Neuronal stem cell (in vitro differentiated cells): ENCODE results near the gene HELZ.

Experiments used
- DNase-seq: peaks from one replicate; pipeline ENCODE4 v3.0.0-alpha.2; 2013; ENCODE audit warnings: low spot score
- H2AFZ ChIP-seq: one replicate; pipeline ENCODE4 v1.6.1; 2013; ENCODE audit warnings: mild to moderate bottlenecking, low read length, inconsistent platforms
- H2AK5ac ChIP-seq: 2 replicates; pipeline ENCODE4 v1.6.1; 2013; ENCODE audit warnings: low read depth, mild to moderate bottlenecking, inconsistent platforms, low read length, moderate library complexity, mixed read lengths
- H2BK120ac ChIP-seq: 2 replicates; pipeline ENCODE4 v1.6.1; 2013; ENCODE audit warnings: low read depth, mild to moderate bottlenecking, inconsistent platforms, low read length, moderate library complexity, mixed read lengths
- H2BK12ac ChIP-seq: one replicate; pipeline ENCODE4 v1.6.1; 2013; ENCODE audit warnings: low read length, inconsistent platforms
- H2BK15ac ChIP-seq: 2 replicates; pipeline ENCODE4 v1.6.1; 2013; ENCODE audit warnings: mild to moderate bottlenecking, low read length, inconsistent platforms, mixed read lengths
- H2BK5ac ChIP-seq: one replicate; pipeline ENCODE4 v1.6.1; 2013; ENCODE audit warnings: inconsistent platforms, mild to moderate bottlenecking, low read length, moderate library complexity
- H3K14ac ChIP-seq: one replicate; pipeline ENCODE4 v1.6.1; 2013; ENCODE audit warnings: low read length, inconsistent platforms
- H3K18ac ChIP-seq: 2 replicates; pipeline ENCODE4 v1.6.1; 2013; ENCODE audit warnings: low read length, inconsistent platforms
- H3K23ac ChIP-seq: 2 replicates; pipeline ENCODE4 v1.6.1; 2013; ENCODE audit warnings: low read depth, mild to moderate bottlenecking, mixed read lengths, low read length, inconsistent platforms; ENCODE audit not compliant: poor library complexity
- H3K27ac ChIP-seq: replicated peaks from 3 replicates; pipeline ENCODE4 v1.5.1; 2013; ENCODE audit warnings: low read length, inconsistent platforms
- H3K27me3 ChIP-seq, 3 experiments: 2 replicates each; pipeline ENCODE4 v1.6.1; 2013; ENCODE audit warnings: low read length in 3 of 3, mild to moderate bottlenecking in 2 of 3, inconsistent platforms in 1 of 3, low read depth in 1 of 3, mixed read lengths in 1 of 3, moderate library complexity in 1 of 3; ENCODE audit not compliant: control insufficient read depth in 3 of 3, insufficient read depth in 3 of 3
- H3K36me3 ChIP-seq, 2 donors: replicated peaks in 1 of 2; 2 replicates each; pipeline ENCODE4 v1.6.1; 2013; ENCODE audit warnings: low read length in 2 of 2; ENCODE audit not compliant: control insufficient read depth in 2 of 2, insufficient read depth in 2 of 2
- H3K4ac ChIP-seq: 2 replicates; pipeline ENCODE4 v1.6.1; 2013; ENCODE audit warnings: inconsistent platforms, mild to moderate bottlenecking, low read length, moderate library complexity
- H3K4me1 ChIP-seq, 2 donors: 1 replicate in 1 of 2; 2 replicates in 1 of 2; pipeline ENCODE4 v1.6.1; 2013; ENCODE audit warnings: low read length in 2 of 2, low read depth in 1 of 2; ENCODE audit not compliant: control insufficient read depth in 2 of 2, insufficient read depth in 1 of 2
- H3K4me2 ChIP-seq: one replicate; pipeline ENCODE4 v1.6.1; 2013; ENCODE audit warnings: mild to moderate bottlenecking, low read length, inconsistent platforms; ENCODE audit not compliant: insufficient read depth, poor library complexity, severe bottlenecking
- H3K4me3 ChIP-seq, 2 donors: 2 replicates each; pipeline ENCODE4 v1.5.1; 2013; ENCODE audit warnings: low read length in 2 of 2, mild to moderate bottlenecking in 2 of 2, inconsistent platforms in 1 of 2, moderate library complexity in 1 of 2
- H3K79me1 ChIP-seq: one replicate; pipeline ENCODE4 v1.6.1; 2013; ENCODE audit warnings: low read depth, mild to moderate bottlenecking, inconsistent platforms, low read length, moderate library complexity
- H3K9ac ChIP-seq: one replicate; pipeline ENCODE4 v1.6.1; 2013; ENCODE audit warnings: mild to moderate bottlenecking, low read depth, low read length, inconsistent platforms; ENCODE audit not compliant: poor library complexity
- H3K9me3 ChIP-seq, 2 donors: replicated peaks in 1 of 2; 2 replicates each; pipeline versions ENCODE3 to v1.6.1; 2013; ENCODE audit warnings: low read length in 2 of 2, mild to moderate bottlenecking in 2 of 2, inconsistent platforms in 1 of 2, low read depth in 1 of 2, mixed read lengths in 1 of 2, moderate library complexity in 1 of 2; ENCODE audit not compliant: control insufficient read depth in 2 of 2, insufficient read depth in 1 of 2
- H4K8ac ChIP-seq: one replicate; pipeline ENCODE4 v1.6.1; 2013; ENCODE audit warnings: low read depth, mild to moderate bottlenecking, inconsistent platforms, low read length, moderate library complexity
- H4K91ac ChIP-seq: one replicate; pipeline ENCODE4 v1.6.1; 2013; ENCODE audit warnings: low read length, low read depth, mild to moderate bottlenecking, inconsistent platforms; ENCODE audit not compliant: poor library complexity
- WGBS, 2 donors: extraction: QIAGEN DNeasy Blood & Tissue Kit; methylation state at CpG; one replicate each; pipeline ENCODE4 v1.1.7; 2013; ENCODE audit warnings: missing lambda C conversion rate in 2 of 2, mixed read lengths in 1 of 2; ENCODE audit not compliant: insufficient read length in 2 of 2, insufficient replicate concordance in 1 of 2; ENCODE audit errors: extremely low coverage in 2 of 2; 5-methylcytosine and 5-hydroxymethylcytosine counted together

HELZ gene

DNA sequence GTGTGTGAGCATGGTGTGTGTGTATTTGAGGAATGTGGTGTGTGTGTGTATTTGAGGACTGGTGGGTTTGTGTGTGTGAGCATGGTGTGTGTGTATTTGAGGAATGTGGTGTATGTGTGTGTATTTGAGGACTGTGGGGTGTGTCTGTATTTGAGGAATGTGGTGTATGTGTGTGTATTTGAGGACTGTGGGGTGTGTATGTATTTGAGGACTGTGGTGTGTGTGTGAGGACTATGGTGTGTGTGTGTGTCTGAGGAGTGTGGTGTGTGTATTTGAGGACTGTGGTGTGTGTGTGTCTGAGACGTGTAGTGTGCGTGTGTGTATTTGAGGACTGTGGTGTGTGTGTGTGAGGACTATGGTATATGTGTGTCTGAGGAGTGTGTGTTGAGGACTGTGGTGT, 218.7 kb downstream of the HELZ start:
- H3K27me3 ChIP-seq, result no peaks in the 10 kb centered on the region
- H2AFZ ChIP-seq, result no peak overlapping the region
- no peaks in the 10 kb centered on the region for H3K79me1 ChIP-seq
- H4K91ac ChIP-seq, result no peak overlapping the region
- H3K27ac ChIP-seq, result no peak overlapping the region
- H2BK120ac ChIP-seq, result no peak overlapping the region
- no peak overlapping the region for H3K4ac ChIP-seq
- H3K23ac ChIP-seq, result no peak overlapping the region
- H3K4me1 ChIP-seq, result peaks cover 0 to 7% of the 10 kb centered on the region in 2 donors
- no peak overlapping the region for H3K9ac ChIP-seq
- H3K9me3 ChIP-seq, result peaks cover 0 to 4% of the 10 kb centered on the region in 2 donors
- H3K4me3 ChIP-seq, result peak overlapping the region in 1 of 2 donors; percentile 66
- H2BK12ac ChIP-seq, result no peak overlapping the region
- no peak overlapping the region for H4K8ac ChIP-seq
- H2AK5ac ChIP-seq, result no peak overlapping the region
- H3K14ac ChIP-seq, result peak overlapping the region; percentile 90
- H2BK5ac ChIP-seq, result no peak overlapping the region
- WGBS, 2 donors, result 100% methylated on average over 2 of the region's 2 CpGs; no CpG with 5 or more reads in 1 of the 2 donors
- no peak overlapping the region for H3K18ac ChIP-seq
- no peak overlapping the region for H2BK15ac ChIP-seq
- no peak overlapping the region for H3K4me2 ChIP-seq
- peaks cover 0 to 23% of the 10 kb centered on the region in 2 donors for H3K36me3 ChIP-seq
- DNase-seq, result no peak

DNA sequence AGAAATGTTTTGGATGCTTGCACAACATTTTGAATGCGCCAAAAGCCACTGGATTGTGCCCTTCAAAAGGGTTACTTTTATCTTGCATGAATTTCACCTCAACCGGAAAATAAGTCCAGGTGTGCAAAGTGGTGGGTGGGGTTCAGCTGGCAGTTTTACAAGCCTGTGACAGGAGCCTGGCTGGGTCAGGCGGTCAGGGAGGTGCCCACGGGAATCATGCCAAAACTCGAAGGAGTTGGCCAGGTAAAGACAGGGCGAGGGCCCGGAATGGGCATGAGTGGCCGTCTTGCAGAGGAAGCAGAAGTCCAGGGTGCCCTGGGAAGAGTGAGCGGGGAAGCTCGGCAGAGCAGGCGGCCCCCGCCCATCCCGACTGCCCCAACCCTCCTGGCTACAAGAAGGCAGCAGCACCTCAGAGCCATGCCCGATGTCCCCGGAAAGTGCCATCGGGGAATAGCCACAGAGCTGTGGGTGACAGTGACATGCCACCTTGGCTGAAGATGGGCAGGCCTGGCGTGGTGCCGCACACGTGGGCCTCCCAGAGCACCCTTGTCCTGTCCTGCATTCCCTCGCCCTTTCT, 219.7 kb downstream of the HELZ start:
- no peaks in the 10 kb centered on the region for H3K79me1 ChIP-seq
- H2BK120ac ChIP-seq, result no peak overlapping the region
- no peaks in the 10 kb centered on the region for H3K27me3 ChIP-seq
- no peak overlapping the region for H4K91ac ChIP-seq
- H3K9ac ChIP-seq, result no peak overlapping the region
- H2BK12ac ChIP-seq, result no peak overlapping the region
- peak overlapping the region; percentile 18 for H3K23ac ChIP-seq
- no peak overlapping the region for H3K4ac ChIP-seq
- no peak overlapping the region for H2AFZ ChIP-seq
- H3K4me3 ChIP-seq, result no peak overlapping the region
- H3K27ac ChIP-seq, result no peak overlapping the region
- peak overlapping the region; percentile 89 for H3K14ac ChIP-seq
- DNase-seq, result no peak
- peaks cover 0 to 29% of the 10 kb centered on the region in 2 donors for H3K36me3 ChIP-seq
- peak overlapping the region; percentile 82 for H2BK5ac ChIP-seq
- H4K8ac ChIP-seq, result no peak overlapping the region
- H3K4me1 ChIP-seq, result no peaks in the 10 kb centered on the region
- WGBS, 2 donors, result no CpG with 5 or more reads among the region's 20 CpGs
- no peaks in the 10 kb centered on the region for H3K9me3 ChIP-seq
- peak overlapping the region; percentile 58 for H2BK15ac ChIP-seq
- H3K18ac ChIP-seq, result peak overlapping the region; percentile 41
- H2AK5ac ChIP-seq, result peak overlapping the region; percentile 73
- no peak overlapping the region for H3K4me2 ChIP-seq

GRCh38 chr17:67024736-67025135, 220.3 kb downstream of the HELZ start:
- H2AK5ac ChIP-seq, result peak overlapping the region; percentile 84
- H2BK5ac ChIP-seq, result no peak overlapping the region
- H3K4me1 ChIP-seq, result no peaks in the 10 kb centered on the region
- no peak overlapping the region for H4K91ac ChIP-seq
- no peak for DNase-seq
- H3K9me3 ChIP-seq, result no peaks in the 10 kb centered on the region
- H3K27ac ChIP-seq, result no peak overlapping the region
- H3K4me2 ChIP-seq, result no peak overlapping the region
- WGBS, 2 donors, result no CpG with 5 or more reads among the region's 17 CpGs
- peak overlapping the region; percentile 64 for H3K18ac ChIP-seq
- peak overlapping the region; percentile 97 for H2BK12ac ChIP-seq
- no peak overlapping the region for H2BK15ac ChIP-seq
- H4K8ac ChIP-seq, result peak overlapping the region; percentile 23
- H3K9ac ChIP-seq, result no peak overlapping the region
- no peaks in the 10 kb centered on the region for H3K79me1 ChIP-seq
- H3K4me3 ChIP-seq, result no peak overlapping the region
- no peak overlapping the region for H3K4ac ChIP-seq
- peak overlapping the region; percentile 47 for H2BK120ac ChIP-seq
- H2AFZ ChIP-seq, result no peak overlapping the region
- no peaks in the 10 kb centered on the region for H3K27me3 ChIP-seq
- H3K14ac ChIP-seq, result peak overlapping the region; percentile 89
- H3K36me3 ChIP-seq, result peaks cover 0 to 32% of the 10 kb centered on the region in 2 donors
- peak overlapping the region; percentile 89 for H3K23ac ChIP-seq

DNA sequence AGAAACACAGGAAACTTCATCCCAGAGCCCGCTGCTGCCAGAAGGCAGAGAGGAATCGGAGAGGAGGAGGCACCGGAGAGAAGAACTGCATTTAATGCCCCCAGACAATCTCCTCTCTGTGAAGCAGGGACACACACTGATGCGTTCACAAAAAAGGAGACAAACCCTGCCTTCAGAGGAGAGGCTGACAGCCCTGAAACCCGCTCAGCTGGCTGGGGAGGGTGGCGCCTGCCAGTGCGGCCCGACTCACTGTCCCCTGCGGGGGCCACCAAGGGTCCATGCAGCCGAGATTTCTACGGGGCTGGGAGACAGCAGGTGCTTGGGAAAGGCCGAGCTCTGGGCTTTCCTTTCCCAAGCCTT, 222.6 kb downstream of the HELZ start:
- H3K4me1 ChIP-seq, result peaks cover 4 to 10% of the 10 kb centered on the region in 2 donors
- no peak overlapping the region for H4K91ac ChIP-seq
- H3K27me3 ChIP-seq, result no peaks in the 10 kb centered on the region
- no peak overlapping the region for H3K4me2 ChIP-seq
- no peak overlapping the region for H4K8ac ChIP-seq
- H2BK5ac ChIP-seq, result no peak overlapping the region
- no peak overlapping the region for H3K4ac ChIP-seq
- DNase-seq, result no peak
- no peak overlapping the region for H3K23ac ChIP-seq
- no CpG with 5 or more reads among the region's 12 CpGs for WGBS, 2 donors
- H3K18ac ChIP-seq, result no peak overlapping the region
- peaks cover 0 to 39% of the 10 kb centered on the region in 2 donors for H3K36me3 ChIP-seq
- H2BK15ac ChIP-seq, result no peak overlapping the region
- no peak overlapping the region for H2AK5ac ChIP-seq
- H3K79me1 ChIP-seq, result no peaks in the 10 kb centered on the region
- H2BK12ac ChIP-seq, result no peak overlapping the region
- no peak overlapping the region for H3K4me3 ChIP-seq
- H3K9me3 ChIP-seq, result no peaks in the 10 kb centered on the region
- no peak overlapping the region for H2BK120ac ChIP-seq
- no peak overlapping the region for H3K14ac ChIP-seq
- no peak overlapping the region for H2AFZ ChIP-seq
- H3K27ac ChIP-seq, result no peak overlapping the region
- H3K9ac ChIP-seq, result no peak overlapping the region
